Tibial nerve (tissue), 4 donors: ENCODE data around the gene CLEC5A.

ENCODE experiments used
- EP300 ChIP-seq, 2 donors: sonication (generic); formaldehyde crosslinking; IDR thresholded peaks; one replicate each; pipeline ENCODE4 v1.6.1; 2017; ENCODE audit warnings: antibody characterized with exemption in 2 of 2, mild to moderate bottlenecking in 1 of 2
- POLR2A ChIP-seq, 2 donors: fragments of 450-650 bp; IDR thresholded peaks; one replicate each; pipeline ENCODE4 v1.6.1; 2017; ENCODE audit warnings: antibody characterized with exemption in 2 of 2, mild to moderate bottlenecking in 2 of 2, moderate library complexity in 2 of 2
- TF ChIP-seq, protein P1 (sequence below), 5 experiments: fragments of 200-600 bp in 3 of 5; fragments of 450-650 bp in 2 of 5; sonication (generic) in 3 of 5; IDR thresholded peaks; one replicate each; pipeline ENCODE4 v1.5.1; 2016 to 2019; ENCODE audit warnings: antibody characterized with exemption in 5 of 5, mild to moderate bottlenecking in 3 of 5, moderate library complexity in 2 of 5

DNA sequence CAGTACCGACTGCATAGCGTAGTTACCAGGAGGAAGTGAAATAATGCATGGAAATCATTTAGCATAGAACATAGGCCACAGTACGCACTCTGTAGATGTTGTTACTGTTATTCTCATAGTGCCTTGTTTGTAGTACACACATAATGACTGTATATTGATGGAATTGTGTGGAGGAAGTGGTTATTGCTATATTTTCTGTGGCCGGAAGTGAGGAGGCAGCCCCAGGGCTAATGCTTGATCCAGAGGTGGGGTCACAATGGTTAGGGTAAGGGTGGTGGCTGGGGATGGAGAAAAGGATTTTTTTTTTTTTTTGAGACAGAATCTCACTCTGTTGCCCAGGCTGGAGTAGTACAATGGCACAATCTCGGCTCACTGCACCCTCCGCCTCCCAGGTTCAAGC, 44.4 kb upstream of the CLEC5A start:
- TF ChIP-seq POLR2A (IDR thresholded peaks at IDR 0.05) (no peak), EP300 (IDR thresholded peaks at IDR 0.05) (no peak)
- TF ChIP-seq, protein P1, sequence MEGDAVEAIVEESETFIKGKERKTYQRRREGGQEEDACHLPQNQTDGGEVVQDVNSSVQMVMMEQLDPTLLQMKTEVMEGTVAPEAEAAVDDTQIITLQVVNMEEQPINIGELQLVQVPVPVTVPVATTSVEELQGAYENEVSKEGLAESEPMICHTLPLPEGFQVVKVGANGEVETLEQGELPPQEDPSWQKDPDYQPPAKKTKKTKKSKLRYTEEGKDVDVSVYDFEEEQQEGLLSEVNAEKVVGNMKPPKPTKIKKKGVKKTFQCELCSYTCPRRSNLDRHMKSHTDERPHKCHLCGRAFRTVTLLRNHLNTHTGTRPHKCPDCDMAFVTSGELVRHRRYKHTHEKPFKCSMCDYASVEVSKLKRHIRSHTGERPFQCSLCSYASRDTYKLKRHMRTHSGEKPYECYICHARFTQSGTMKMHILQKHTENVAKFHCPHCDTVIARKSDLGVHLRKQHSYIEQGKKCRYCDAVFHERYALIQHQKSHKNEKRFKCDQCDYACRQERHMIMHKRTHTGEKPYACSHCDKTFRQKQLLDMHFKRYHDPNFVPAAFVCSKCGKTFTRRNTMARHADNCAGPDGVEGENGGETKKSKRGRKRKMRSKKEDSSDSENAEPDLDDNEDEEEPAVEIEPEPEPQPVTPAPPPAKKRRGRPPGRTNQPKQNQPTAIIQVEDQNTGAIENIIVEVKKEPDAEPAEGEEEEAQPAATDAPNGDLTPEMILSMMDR (IDR thresholded peaks at IDR 0.05), result no peak
